HG03097 (cell line): ENCODE results near the gene MTHFD1L.

Experiments
- ATAC-seq: cut with Tn5 transposase; IDR thresholded peaks from one replicate; pipeline ENCODE4 v1.9.1; 2021; ENCODE audit not compliant: unreplicated experiment, low FRiP score

Gene MTHFD1L

DNA sequence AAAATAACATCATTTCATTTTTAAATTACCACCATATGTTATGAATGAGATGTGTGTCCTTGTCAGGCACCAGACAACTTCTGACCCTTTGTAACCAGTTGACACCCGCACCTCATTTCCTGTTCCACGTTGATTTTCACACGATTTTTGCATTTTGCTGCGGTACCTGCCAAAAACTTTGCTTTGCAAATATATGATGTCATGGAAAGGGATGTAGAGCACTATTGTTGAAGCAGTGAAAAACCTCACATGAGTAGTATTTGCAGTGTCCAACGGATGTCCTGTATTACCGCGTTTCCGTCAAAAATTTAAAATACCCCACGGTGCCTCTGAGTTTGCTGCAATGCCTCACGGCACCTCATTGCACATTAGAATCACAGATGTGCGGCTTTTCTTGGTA, 115.6 kb downstream of the MTHFD1L start:
- ATAC-seq, result no peak

GRCh38 chr6:150981669-150982068, 116.2 kb downstream of the MTHFD1L start:
- ATAC-seq, result no peak

- ATAC-seq, result no peak
These were observed 121.9 kb downstream of the MTHFD1L start for GRCh38 chr6:150987371-150987828.

DNA sequence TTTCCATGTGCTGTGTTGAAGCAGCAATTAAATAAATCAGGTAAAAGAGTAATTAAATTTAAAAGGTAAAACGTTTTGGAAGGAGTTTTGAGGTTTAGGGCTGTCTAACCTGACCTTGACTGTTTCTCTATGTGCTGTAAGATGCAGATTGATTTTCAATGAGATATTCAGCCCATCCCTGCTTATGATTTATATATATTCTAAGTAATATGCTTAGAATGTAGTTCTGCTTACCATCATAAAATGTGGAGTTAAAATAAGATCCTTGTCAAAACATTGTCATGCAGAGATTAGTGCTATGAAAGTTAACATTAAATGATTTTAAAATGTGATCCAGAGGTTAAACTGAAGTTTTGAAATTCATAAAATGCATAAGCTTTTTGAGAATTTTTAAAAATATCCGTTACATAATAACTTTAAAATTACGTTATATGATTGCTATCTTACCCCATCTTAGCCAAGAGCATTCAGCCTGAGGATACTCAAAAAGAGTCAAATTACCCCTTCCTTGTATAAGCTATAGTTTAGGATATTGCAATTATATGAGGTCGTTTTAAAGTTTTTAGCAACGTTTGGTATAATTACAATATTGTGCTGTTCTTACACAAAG, 122.5 kb downstream of the MTHFD1L start:
- no peak for ATAC-seq

GRCh38 chr6:150991487-150991886, 126.0 kb downstream of the MTHFD1L start:
- no peak for ATAC-seq

GRCh38 chr6:150992262-150992661, 126.8 kb downstream of the MTHFD1L start:
- ATAC-seq, result no peak

DNA sequence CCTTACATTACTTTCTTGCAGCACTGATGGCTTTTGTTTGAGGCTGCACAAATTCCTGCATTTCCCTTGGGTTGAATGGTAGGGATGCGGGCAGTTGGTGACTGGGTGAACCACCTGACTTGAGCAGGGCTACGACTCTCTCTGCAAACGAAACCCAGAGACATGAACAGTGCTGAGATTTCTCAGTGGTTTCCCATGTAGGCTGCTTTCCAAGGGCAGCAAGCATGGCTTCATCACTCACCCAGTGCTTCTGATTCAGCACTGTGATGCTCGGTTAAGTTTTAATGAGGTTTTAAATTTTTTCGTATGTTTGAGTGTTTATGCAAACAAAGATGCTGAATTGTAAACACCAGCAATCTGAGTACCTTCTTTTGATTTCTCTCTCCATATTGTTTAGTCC, 127.2 kb downstream of the MTHFD1L start:
- ATAC-seq, result no peak

- ATAC-seq, result no peak
These were observed 127.8 kb downstream of the MTHFD1L start for GRCh38 chr6:150993253-150993652.

- ATAC-seq, result no peak
These were observed 128.5 kb downstream of the MTHFD1L start for GRCh38 chr6:150994026-150994425.

DNA sequence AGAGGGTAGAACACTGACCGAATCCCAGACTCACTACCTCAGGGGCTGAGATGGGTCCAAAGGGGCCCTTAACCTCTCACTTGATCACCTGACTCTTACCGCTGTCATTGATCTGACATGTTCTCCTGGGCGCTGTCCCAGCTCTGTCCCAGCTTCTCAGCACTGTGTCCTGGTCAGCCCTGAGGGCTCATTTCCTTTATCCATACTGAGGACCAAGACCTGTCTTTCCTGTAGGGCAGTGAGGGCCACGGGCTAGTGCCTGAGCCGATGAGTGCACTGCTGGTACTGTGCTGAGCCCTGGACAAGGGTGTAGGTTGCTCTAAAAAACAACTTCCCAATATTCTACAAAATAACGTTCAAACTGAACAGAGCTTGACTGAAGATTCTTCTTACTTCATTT, 131.5 kb downstream of the MTHFD1L start:
- no peak for ATAC-seq

DNA sequence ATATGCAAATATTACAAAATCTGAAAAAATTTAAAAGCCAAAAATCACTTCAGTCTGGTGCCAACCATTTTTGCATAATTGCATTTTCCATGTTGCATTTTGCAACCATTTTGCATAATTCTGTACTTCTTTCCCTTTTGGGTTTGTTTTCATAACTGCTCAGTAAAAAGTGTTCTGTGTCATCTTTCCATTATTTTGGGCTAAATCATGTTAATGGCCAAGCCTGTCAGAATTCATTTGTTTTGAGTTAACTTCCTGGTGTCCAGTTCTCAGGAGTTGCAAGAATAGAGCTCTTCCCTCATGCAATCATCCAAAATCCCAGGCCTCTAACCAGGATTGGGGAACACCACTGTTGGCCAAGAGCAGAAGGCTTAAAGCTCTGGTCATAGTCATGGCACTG, 133.6 kb downstream of the MTHFD1L start:
- no peak for ATAC-seq

DNA sequence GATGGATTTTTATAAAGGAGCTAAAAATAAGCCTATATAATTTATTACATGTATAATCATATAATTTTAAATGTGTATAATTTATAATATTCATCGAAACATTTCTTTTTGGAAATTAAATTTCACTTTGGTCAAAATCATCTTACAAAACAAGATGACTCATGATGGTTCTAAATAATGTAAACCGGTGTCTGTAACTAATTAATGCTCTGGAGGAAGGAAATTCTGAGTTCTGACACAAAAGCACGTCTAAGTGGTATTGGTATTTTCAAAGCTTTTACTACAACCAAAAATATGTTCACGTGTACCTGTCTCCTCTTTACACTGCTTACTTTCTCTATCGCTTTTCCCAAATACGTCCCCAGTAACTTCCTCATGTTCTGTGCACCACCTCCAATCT, 134.1 kb downstream of the MTHFD1L start:
- ATAC-seq, result no peak

- ATAC-seq, result no peak
These were observed 136.0 kb downstream of the MTHFD1L start for GRCh38 chr6:151001387-151002056.

DNA sequence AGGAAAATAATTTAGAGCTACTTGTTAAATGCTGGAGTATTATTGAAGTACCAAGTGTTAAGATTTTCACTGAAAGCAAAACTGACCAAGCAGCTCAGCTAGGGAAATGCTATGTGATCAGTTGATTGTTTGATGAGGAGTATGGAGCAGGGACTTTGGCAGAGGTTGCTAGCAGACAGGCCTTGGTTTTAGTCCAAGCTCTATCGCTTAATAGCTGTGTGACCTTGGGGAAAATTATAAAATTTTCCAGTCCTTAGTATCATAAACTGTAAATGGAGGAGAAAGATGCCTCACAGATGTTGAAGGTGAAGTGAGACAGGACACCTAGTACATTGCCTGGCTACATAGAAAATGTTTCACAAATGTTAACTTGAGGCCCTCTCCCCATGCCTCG, 136.6 kb downstream of the MTHFD1L start:
- no peak for ATAC-seq

DNA sequence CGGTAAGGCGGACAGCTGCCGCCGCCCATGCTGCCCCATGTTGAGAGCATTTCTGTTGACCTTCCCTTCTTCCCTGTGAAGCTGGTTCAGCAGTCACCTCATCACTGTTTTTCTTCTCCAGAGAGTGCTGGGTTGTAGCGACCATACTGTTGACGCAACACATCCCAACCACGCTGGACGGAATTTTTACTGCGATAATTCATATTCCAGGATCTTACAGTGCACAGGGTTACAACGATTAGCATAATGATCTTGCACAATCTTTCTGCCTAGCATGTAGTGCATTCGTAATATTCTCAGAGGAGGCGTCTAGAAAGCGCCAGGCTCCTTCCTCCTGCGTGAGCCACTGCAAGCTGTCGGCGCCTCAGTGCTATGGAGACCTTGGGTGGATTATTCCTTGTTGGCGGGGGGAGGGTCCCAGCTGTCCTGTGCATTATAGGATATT, 137.0 kb downstream of the MTHFD1L start:
- ATAC-seq, result no peak

- no peak for ATAC-seq
These were observed 139.0 kb downstream of the MTHFD1L start for GRCh38 chr6:151004383-151005024.

DNA sequence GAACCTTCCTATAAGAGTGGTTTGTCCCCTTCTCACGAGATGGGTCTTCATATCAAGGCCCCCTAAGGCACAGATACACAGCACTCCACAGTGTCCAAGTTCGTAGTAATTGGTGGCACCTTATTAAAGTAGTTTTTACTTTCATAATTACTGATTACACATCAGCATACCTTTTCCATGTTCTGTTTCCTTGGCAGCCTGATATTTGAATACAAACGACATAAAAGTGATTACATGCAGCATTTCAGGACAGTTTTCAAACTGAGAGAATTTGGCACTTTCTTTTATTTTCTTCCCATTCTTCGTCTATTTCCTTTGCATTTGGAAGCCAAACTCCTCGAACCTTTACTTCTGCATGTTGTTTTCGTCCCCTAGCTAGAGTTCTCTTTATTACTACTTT, 139.7 kb downstream of the MTHFD1L start:
- ATAC-seq, result no peak

DNA sequence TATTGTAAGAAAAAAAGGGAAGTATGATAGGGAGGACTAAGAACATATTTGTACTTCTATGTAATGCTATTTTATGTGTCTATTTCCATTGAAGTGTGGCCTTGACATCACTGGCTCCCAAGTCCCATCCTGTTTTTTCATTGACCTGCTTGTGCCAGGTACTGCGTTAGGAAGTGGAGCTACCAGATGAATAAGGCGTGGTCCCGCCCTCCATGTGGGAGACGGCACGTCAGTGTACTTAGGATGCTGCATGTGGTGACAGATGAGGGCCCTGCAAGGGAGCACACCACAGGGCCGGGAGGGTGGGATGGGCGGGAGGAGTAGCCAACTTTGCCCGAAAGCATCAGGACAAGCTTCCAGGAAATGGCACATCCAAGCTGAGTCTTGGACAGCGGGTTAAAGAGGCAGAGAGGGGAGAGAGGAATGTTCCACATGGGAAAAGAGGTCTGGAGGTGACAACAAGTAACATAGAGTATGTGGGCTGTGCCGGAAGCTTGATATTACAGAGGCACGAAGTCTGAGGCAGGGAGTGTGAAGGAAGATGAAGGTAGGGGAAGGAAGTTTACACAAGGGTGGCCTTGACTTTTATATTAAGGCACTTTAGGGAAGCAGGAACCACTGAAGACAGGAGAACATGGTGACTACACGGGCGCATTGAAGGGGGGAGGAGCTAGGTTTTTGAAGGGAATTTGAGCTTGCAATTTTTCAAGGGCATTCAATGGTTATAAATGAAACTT, 140.6 kb downstream of the MTHFD1L start:
- no peak for ATAC-seq

DNA sequence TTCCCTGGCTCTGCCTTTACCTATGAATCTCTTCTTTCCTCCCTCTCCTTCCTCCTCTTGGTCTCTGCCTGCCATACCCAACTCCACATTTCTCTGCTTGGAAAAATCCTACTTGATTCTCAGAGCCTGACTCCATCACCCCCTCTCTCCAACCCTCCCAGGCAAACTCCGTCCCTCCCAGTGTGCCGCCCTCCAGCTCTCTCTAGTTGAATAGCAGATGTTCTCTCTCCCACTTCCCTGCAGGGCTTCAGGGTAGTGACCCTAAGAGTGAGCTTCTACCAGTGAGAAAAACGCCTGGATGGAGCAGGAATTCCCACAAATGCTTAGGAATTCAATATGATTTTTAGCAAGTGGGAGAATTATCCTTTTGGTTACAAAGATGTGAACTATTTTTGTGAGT, 141.6 kb downstream of the MTHFD1L start:
- ATAC-seq, result no peak

DNA sequence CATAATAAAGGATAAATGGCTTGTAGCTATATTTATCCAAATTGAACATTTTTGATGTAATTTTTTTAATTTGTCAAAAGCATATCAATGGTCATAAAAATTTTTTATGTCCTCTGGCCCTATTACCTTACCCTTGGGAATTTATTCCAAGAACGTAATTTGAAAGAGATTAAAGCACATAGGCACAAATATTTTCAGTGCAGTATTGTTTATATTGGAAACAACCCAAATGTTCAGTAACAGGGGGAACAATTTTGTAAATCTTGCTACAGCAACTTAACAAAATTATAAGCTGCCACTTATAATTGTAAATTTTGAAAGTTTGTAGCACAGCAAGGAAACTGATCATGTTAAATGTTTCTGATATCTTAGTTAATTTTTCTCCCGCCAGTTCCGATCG, 142.4 kb downstream of the MTHFD1L start:
- ATAC-seq, result no peak

DNA sequence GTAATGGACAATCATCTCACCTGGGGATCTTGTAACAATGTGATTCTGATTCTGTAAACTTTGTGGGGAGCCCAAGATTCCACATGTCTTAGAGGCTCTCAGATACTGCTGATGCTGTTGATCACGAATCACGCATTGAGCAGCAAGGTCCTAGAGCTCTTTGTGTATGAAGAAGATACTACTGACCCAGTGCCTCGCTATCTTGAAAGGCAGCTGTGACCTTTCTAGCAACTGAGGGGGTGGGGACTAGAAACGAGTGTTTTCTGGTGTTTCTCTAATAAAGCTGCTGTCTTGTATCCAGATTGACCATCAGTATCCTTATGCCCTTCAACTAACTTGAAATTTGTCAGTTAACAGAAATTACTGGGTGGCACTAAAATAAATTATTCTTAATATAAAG, 142.9 kb downstream of the MTHFD1L start:
- ATAC-seq, result no peak
